Stimulated activated CD4-positive, alpha-beta T cell treated with anti-CD3 and anti-CD28 coated beads, Interleukin-2, amount 100 ng/mL, for 48 hours (primary cell): ENCODE data around the gene RNU1-2.
A peak's percentile ranks its signal among the peaks of the same experiment; 100 is the strongest.
"Not testable (repeated sequence)": the region's sequence is repeated elsewhere in the genome, so short reads cannot be mapped to it uniquely, and the experiment has no call there.

Experiments used
- DNase-seq, 2 donors: peaks; one replicate each; pipeline ENCODE4 v3.0.0-alpha.2; 2020

The RNU1-2 gene

DNA sequence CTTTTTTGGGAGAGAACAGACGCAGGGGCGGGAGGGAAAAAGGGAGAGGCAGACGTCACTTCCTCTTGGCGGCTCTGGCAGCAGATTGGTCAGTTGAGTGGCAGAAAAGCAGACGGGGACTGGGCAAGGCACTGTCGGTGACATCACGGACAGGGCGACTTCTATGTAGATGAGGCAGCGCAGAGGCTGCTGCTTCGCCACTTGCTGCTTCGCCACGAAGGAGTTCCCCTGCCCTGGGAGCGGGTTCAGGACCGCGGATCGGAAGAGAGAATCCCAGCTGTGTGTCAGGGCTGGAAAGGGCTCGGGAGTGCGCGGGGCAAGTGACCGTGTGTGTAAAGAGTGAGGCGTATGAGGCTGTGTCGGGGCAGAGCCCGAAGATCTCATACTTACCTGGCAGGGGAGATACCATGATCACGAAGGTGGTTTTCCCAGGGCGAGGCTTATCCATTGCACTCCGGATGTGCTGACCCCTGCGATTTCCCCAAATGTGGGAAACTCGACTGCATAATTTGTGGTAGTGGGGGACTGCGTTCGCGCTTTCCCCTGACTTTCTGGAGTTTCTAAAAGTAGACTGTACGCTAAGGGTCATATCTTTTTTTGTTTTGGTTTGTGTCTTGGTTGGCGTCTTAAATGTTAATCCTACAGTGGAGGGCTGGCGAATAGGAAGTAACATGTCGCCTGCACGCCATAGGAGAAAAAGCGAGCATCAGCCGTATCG, at the start of gene RNU1-2:
Gene RNU1-2 (plus strand): TSS at position 383 of the 718 bp plus-strand sequence.
- DNase-seq: peak; percentile 66 to 80

DNA sequence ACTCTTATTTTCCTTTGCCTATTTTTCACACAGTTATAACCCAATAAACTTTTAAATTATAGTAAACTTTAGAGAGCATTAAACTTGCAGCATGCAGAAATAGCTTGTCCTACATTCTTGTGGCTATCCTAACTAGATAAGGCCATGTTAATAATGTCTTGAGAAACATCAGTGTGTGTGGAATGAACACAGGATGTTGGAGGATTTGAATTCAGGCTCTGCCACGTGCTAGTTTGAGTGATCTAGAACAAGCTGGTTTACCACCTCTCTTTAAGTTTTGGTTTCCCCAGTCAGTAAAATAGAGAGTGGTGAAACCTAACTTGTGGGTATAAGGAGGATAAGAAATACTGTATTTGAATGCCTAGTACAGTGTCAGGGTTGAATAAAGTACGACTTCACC, 39.6 kb upstream of the RNU1-2 start:
- DNase-seq: not testable (repeated sequence)

DNA sequence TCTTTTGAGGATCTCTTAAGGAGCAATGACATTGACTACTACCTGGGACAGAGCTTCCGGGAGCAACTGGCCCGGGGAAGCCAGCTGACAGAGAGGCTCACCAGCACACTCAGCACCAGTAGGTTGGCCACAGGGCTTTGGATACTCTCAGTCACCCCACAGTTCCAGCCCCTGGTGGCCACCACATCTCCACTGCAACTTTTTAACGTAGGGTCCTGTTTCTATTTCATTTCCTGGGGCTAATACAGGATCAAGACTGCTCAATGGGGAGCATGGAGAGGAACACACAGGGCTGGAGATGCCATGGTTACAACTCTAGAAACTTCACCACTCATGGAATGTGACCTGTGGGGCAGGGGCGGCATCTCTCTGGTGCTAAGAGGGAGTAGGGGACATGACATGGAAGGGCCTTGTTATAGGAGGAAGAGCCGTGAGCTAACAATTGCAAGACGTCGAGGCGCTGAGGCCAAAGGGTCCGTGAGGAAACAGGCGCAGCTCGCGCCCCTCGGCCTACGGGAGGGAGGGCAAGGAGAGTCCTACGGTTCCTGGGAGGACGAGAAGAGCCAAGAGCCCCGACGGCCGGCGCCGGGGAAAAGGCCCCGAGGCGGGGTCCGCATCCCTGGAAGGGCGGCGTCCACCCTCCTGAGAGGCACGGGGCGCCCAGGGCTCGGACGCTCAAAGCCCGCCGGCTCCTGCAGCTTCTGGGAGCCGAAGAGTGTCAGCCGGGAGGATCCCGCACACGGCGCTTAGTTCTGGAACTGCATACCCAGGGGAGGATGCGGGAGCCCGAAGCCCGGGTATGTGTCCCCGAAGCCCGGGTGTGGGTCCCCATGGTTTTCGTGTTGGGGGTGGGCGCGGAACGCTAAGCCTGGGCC, 36.4 kb upstream of the RNU1-2 start:
- DNase-seq: not testable (repeated sequence)

DNA sequence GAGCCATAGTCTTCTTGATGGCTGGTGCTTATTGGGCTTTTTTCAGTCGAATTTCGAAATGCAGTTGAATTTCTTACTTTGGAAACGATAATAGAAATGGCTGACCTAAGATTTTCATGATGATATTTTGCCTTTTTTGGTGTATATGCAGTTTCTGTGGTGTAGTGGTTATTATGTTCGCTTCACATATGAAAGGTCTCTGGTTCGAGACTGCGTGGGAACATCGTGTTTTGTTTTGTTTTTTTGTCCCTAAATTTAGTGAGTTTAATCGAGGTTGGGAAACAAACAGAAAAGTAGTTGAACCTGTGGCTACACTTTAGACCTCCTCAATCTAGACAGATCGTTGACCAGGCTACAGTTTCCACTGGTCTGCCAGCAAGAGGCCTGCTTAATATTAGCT, 35.7 kb upstream of the RNU1-2 start:
- not testable (repeated sequence) for DNase-seq

DNA sequence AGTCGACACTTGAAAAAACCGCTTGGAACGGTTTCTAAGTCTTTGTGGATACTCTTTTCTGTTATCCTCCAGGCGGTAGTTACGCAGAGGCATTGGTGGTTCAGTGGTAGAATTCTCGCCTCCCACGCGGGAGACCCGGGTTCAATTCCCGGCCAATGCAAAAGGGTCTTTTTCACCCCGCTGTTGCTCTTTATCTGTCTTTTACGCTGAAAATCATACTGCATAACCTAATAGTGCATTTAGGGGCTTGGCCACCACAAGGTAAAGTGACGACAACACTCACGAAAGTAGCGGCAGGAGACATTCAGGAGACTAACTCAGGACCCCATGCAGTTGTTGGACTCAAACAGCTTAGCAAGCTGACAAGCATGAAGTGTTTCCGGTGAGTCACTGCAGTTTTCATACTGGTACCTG, 33.9 kb upstream of the RNU1-2 start:
- DNase-seq: peak in 1 of 2 donors; percentile 49

DNA sequence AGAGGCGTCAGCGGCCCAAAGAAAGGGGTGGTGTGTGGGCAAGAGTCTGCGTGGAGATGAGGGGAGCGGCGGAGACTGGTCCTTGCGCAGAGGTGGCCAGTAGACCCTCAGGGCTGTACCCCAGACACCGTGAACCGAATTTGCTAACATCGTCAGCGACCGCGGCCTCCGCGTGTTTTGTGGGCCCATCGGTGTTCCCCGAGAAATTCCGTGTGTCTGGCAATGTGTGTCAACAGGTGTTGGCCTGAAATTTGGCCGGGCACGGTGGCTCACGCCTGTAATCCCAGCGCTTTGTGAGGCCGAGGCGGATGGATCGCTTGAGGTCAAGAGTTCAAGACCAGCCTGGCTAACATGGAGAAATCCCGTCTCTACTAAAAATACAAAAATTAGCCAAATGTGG, 33.4 kb upstream of the RNU1-2 start:
- not testable (repeated sequence) for DNase-seq

DNA sequence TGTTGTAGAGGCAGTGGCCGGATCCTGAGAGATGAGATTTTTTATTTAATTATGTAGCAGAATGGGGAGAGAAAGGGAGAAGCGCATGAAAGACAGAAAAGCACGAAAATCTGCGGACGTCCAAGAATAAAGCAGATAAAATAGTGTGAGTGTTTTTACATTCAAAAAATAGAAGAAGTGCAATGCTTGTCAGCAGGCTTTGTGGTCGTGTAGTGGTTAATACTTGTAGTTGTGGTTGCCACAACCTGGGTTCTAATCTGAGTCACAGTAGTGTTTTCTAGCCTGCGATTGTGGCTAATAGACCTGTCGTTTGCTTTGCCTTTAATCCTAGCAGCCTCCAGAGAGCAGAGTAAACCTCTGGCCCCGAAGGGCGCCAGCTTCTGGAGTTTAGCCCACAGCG, 32.8 kb upstream of the RNU1-2 start:
- not testable (repeated sequence) for DNase-seq

DNA sequence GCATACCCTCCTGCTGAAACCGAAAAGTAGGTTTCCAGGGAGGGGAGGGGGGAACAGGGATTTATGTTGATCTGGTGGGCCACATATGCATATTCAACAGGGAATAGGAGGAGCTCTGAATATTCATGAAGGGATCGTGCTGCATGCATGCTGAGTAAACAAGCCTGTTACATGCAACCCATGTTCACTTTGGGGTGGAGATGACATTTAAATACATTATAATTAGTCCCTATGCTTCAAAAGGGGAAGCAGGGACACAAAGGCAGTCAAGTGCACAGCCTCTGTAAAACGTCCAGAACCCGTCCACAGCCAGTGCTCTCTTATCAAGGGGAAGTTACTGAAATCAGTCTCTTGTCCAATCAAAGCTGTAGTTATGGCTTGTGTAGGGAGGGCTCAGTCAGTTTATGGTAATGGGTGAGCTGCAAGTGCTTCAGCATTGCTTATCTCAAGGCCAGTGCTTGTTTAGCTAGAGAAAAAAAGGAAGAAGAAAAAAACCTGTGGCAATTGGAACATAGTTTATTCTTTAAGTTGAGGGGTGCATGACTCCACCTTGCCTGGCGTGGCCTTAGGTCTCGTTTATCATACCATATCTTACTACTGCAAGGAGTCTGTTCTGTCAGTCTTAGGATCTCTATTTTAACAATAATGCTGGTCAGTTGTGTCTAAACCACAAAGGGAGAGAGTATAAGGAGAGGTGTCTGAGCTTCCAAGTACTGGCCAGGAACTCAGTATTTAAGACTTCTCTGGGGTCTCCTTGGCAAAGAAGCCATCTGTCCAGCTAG, 28.7 kb upstream of the RNU1-2 start:
- not testable (repeated sequence) for DNase-seq

DNA sequence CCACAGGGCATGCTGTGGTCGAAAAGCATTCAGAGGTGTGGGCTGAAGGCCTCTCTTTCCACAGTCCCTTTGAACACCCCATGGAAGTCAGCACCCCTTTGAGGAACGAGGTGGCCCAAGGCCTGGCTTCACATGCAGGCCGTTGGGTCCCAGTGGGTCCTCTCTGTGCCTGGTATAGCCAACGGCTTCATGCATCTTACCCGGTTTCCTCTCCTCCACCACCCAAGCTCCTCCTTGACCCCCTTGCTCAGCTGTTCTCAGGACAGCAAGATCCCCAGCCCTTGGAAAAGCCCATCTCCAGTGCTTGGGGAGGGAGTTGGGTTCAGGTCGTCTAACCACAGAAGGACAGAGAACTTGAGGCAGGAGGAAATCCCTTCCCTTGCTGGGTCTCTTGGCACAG, 27.0 kb upstream of the RNU1-2 start:
- not testable (repeated sequence) for DNase-seq

DNA sequence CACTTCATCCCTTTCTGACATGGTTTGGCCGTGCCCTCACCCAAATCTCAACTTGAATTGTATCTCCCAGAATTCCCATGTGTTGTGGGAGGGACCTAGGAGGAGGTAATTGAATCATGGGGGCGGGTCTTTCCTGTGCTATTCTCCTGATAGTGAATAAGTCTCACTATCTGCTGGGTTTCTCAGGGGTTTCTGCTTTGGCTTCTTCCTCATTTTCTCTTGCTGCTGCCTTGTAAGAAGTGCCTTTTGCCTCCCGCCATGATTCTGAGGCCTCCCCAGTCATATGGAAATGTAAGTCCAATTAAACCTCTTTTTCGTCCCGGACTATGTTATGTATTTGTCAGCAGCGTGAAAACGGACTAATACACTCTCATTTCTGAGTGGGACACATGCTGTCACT, 25.8 kb upstream of the RNU1-2 start:
- not testable (repeated sequence) for DNase-seq

DNA sequence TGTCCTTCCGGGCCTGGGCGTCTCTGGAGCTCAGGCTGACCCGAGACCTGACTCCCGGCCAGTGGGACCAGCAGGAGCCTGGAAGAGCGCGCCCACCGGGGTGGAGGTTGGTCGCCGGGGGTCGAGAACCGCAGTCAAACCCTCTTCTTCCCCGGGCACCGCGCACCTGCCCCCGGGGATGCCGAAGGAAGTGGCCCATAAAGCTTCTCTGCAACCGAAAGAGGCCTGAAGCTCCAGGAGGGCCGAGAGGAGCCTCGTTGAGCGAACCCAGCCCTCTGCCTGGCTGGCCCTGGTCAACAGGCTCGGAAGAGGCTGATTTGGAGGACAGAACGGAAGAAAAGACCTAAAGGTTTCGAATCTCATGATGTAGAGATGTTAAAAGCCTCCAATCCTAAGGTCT, 24.6 kb upstream of the RNU1-2 start:
- DNase-seq: not testable (repeated sequence)

DNA sequence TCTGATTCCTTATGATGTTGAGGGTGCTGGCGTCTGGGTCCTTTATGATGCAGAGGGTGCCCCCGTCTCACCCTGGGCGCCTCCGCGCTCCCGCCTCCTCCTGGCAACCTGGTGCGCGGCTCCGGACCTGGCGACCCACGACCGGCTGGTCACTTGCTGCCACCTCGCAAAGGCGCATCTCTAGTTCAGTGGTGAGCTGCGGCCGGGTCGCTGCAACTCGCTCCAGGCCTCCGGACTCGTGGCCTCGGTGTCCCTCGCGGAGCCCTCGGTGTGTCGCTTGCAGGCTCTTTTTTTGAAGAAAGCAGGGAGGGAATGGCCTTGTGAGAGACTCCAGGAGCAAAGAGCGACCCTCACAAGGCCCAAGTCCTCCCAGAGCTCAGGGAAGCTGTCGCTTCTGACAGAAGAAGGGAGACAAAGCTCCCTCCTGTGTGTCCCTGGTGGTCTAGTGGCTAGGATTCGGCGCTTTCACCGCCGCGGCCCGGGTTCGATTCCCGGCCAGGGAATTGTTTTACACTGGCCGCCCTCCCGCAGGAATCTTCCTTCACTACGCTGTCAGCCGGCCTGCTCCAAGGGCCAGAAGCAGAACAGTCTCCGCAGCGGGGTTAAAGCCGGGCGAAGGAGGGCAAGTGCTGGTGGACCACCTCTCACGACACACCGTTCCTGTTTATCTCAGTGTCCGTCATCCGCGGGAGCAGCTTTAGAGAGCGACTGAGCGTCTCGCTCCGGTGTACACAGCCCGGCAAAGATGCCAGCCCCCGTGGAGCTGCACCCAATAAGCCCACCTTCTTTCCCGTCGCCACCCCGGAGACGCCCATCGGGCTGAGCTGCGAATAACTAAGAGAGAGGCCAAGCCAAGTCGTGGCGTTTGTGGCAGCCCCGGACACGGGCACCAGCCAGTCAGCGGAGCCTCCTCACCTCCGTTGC, 23.4 kb upstream of the RNU1-2 start:
- peak; percentile 57 to 71 for DNase-seq

DNA sequence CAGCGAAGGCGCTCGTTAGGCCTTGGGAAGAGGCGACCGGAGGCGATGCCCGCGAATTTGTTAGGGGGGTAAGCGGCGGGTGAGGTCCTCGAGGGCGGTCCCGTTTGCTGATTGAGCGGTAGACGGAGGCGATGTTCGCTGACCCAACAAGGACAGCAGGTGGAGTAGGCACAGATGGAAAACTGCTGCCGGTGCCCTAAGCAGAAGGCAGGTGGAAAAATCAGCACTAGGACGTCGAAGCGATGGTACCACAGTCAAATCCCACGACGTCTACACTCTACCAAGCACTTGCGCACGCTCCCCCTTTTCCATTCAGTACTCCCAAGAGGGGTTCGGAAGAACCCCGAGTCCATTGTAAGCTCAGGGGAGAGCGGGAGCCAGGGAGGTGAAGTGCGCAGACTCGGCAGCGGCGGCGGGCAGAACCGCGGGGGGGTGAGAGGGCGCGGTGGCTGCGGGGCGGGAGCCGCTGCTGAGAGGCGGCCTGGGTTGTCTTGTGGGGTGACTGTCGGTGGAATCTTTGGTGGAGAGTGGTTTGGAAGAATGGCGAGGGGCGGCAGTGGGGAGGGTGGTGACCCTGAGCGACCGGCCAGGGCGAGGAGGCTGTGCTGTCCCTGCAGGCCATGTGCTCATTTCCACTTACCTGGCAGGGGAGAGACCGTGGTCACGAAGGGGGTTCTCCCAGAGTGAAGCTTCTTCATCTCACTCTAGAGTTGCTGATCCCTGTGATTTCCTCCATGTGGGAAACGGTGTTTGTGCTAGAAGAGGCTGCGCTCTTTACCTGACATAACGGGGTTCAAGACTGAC, 22.5 kb upstream of the RNU1-2 start:
- peak in 1 of 2 donors; percentile 49 for DNase-seq

DNA sequence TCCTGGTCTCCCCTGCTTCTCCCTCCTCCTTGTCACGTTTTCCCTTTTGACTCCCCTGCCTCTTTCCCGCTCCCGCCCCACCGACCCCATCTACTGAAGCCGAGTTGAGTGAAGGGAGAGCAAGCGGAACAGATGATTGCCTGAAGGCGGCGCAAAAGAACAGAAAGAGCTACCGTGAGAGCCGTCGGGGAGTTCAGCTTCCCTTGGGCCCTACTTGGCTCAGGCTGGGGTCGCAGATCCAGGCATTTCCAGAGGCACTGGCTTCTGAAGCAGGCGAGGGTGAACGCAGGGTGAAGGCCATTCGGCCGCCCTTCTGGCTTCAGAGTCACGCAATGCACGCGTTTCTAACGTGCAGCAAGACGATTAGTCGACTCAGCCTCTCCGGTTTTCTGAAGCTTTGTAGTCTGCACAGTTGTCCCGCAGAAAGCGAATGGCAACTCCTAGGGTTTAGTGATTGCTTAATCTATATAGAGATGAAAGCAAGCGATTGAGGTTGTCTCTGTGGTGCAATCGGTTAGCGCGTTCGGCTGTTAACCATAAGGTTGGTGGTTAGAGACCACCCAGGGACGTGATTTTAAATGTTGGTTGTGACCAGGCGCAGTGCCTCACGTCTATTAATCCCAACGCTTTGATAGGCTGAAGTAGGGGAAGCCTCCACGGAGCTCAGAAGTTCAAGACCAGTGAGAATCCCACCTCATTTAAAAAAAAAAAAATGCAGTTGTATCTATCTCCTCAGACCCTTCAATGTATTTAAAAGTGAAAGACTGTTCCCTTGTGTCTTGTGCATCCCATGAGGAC, 20.6 kb upstream of the RNU1-2 start:
- DNase-seq: not testable (repeated sequence)

DNA sequence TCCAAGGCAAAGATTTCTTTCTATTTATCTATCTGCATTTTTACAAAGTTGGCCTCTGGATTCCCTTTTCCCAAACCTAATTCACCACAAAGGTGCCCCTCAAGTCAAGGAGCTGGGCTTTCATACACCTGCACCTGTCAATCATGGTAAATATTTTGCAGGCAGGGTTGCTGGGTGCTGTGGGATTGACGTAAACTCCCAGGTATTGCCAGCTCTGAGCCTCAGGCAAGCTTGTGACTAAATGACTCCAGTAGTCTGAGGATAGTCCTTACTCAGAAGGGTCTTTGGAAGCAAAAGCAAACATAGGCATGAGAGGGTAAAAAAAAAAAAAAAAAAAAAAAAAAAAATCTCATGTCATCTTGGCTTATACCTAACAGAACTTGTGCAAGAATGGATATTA, 14.0 kb upstream of the RNU1-2 start:
- DNase-seq: not testable (repeated sequence)

DNA sequence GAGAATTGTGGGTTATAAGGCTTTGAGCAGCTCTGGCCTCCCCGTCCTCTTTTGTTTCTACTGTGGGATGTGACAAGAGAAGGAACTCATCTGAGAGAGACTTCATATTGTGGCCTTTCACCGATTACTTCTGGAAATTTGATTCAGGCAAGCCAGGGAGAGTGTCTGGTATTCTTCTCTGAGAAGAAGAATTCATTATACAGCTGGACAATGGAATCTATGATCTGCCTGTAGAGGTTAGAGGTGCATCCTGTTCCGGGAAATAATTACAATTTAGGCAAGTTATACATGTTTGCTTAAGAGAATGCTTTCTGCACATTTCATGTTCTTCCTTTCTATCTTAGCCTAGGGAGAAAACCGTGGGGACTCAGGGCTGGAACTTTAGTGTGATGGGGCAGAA, 12.8 kb upstream of the RNU1-2 start:
- no peak for DNase-seq

DNA sequence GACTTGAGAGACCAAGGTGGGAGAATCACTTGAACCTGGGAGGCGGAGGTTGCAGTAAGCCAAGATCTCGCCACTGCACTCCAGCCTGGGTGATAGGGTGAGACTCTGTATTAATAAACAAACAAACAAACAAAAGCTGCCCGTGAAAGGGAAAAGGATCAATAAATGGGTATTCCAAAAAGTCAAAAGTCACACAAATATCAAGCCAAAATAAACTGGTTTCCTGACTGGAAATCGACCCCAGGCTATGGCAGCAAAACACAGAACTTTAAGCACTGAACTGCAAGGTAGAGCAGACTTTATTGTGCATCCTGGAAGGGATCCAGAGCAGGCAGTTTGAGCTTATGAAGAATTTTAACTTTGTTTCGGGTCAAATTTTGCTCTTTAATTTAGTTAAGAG, 11.3 kb upstream of the RNU1-2 start:
- DNase-seq: not testable (repeated sequence)

DNA sequence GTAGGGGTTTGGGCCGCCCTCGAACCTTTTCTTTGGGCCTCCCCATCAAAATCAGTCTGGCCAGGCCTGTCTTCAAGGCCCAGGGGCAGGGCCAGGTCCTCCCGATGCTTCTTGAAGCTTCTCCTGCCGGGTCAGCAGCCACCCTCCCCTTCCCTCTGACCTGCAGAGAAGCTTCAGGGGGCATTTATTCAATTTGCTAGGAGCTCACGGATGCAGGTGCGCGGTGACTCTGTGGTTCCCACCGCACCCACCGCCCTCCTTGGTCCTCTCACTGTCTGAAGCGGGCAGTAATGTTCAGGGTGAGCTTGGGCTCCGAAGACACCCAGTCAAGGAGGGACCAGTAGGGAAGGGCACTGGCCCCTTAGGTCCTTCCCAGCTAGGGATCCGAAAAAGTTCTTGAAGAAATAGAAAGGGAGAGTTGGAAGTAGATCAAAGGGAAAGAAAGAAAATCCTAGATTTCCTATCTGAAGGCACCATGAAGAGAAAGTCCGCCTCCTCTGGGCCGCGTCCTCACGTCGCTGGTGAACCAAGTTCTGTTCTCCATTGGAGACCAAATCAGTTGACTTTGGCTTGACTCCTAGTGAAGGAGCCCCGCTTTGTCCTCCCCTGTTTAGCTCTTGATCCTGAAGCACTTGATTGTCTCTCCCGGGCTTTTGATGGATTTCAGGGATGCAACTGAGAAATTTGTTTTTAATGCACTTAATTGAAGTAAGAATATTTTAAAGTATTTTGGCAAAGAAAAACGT, 8.7 kb upstream of the RNU1-2 start:
- DNase-seq: no peak
